Transverse colon (tissue), 3 donors: ENCODE measurements around the gene CMC2.

Experiments
- POLR2A ChIP-seq: fragments of 450-650 bp; IDR thresholded peaks from one replicate; pipeline ENCODE4 v1.6.1; 2016; ENCODE audit warnings: antibody characterized with exemption, mild to moderate bottlenecking, moderate library complexity
- TF ChIP-seq, protein P1 (sequence below), 5 experiments: fragments of 200-600 bp in 3 of 5; fragments of 450-650 bp in 2 of 5; sonication (generic) in 3 of 5; IDR thresholded peaks; 1 replicate in 2 of 5; 2 replicates in 3 of 5; pipeline ENCODE4 v1.5.1; 2016 to 2017; ENCODE audit warnings: antibody characterized with exemption in 5 of 5, inconsistent platforms in 3 of 5, mild to moderate bottlenecking in 2 of 5, moderate library complexity in 1 of 5

DNA sequence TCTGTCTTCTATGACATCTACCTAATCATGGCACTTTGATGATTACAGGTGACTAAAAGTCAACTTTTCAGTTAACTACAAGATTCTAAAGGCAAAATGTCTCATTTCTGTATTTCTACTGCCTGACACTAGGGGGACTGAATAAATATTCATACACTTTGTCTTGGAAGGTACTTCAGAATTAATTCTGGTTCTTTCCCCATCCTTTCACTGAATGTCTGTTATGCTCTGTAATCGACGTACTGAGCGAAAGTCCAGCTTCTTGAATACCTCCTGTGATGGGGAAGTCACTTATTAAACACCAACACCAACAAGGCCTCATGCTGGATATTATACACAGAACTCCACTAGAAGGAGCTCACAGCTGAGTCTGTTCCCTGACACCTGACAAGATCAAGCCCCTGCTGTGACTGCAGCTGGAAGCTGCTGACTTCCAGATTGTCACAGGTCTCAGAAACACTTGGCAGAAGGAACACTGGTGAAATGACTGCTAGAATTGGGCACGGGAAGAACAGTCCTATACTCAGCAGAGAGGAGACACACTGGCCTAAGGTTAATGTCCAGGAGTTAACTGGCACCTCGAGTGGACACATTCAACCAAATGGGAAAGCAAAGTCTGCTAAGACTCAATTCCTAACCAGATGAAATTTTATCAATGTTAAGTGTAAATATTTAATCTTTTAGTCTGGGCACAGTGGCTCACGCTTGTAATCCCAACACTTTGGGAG lies 31.9 kb downstream of the CMC2 start:
- TF ChIP-seq, protein P1, sequence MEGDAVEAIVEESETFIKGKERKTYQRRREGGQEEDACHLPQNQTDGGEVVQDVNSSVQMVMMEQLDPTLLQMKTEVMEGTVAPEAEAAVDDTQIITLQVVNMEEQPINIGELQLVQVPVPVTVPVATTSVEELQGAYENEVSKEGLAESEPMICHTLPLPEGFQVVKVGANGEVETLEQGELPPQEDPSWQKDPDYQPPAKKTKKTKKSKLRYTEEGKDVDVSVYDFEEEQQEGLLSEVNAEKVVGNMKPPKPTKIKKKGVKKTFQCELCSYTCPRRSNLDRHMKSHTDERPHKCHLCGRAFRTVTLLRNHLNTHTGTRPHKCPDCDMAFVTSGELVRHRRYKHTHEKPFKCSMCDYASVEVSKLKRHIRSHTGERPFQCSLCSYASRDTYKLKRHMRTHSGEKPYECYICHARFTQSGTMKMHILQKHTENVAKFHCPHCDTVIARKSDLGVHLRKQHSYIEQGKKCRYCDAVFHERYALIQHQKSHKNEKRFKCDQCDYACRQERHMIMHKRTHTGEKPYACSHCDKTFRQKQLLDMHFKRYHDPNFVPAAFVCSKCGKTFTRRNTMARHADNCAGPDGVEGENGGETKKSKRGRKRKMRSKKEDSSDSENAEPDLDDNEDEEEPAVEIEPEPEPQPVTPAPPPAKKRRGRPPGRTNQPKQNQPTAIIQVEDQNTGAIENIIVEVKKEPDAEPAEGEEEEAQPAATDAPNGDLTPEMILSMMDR (IDR thresholded peaks at IDR 0.05), result peak in 4 of 5 experiments; percentile 5 to 18 (median 11)
- no peak for TF ChIP-seq POLR2A
